Measurements from ENCODE around the gene BEND5.

DNA sequence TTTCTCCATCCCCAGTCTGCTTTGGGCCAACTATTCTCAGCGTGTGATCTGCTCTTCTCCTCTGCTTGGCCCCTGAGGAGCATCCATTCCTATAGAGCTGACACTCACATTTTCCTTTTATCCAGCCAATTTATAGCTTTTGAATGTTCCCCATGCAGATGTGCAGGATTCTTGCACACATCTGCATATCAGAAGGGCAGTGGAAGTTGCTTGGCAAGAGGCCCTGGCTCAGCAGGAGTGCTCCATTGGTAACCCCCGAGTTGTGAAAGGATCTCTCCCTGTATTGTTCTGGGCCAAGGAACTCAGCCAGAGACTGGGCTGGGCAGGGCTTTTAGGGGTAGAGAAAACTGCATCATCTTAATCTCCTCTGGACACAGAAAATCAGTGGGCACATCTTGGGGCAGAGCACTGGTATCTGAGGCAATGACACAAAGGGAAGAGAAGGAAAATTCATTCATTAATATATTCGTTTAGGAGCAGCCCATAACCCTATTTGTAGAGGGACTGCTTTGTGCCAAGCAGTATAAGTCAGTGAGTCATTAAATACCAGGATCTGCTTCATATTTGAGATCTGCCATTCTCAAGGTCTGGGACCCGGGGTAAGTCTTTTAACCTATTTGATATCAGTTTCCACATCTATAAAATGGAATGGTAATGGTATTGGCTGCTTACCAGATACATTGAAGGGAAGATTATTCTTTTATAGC, 31.0 kb upstream of the BEND5 start:
- no peak for TF ChIP-seq EZH2 (IDR thresholded peaks at IDR 0.05; ENCODE audit: low read depth)
- TF ChIP-seq, protein P1, sequence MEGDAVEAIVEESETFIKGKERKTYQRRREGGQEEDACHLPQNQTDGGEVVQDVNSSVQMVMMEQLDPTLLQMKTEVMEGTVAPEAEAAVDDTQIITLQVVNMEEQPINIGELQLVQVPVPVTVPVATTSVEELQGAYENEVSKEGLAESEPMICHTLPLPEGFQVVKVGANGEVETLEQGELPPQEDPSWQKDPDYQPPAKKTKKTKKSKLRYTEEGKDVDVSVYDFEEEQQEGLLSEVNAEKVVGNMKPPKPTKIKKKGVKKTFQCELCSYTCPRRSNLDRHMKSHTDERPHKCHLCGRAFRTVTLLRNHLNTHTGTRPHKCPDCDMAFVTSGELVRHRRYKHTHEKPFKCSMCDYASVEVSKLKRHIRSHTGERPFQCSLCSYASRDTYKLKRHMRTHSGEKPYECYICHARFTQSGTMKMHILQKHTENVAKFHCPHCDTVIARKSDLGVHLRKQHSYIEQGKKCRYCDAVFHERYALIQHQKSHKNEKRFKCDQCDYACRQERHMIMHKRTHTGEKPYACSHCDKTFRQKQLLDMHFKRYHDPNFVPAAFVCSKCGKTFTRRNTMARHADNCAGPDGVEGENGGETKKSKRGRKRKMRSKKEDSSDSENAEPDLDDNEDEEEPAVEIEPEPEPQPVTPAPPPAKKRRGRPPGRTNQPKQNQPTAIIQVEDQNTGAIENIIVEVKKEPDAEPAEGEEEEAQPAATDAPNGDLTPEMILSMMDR (conservative IDR thresholded peaks at IDR 0.05) = no peak

All from PC-9 (cell line).